GM12874 (cell line): Measurements from ENCODE around the gene PITHD1.

Experiments used
- TF ChIP-seq, protein P1 (sequence below): IDR thresholded peaks from 2 replicates; pipeline ENCODE4 v1.5.1; 2011; ENCODE audit warnings: low read depth, mild to moderate bottlenecking, control low read depth, low read length, moderate library complexity; ENCODE audit not compliant: insufficient read depth

The PITHD1 gene

DNA sequence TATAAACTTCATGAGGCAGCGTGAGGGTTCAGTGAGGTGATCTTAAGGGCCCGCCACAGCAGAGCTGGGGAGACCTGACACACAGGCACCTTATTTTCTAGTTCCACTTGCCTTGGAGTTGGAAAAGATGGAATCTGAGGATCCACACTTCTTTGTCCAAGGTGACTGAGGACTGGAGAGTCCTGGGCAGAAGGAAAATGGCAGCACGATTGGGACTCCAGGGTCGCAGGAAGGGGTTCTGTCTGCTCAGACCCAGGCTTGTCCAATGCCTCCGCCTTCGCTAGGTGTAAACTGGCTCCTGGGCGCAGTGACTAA lies 21.0 kb downstream of the PITHD1 start:
- TF ChIP-seq, protein P1, sequence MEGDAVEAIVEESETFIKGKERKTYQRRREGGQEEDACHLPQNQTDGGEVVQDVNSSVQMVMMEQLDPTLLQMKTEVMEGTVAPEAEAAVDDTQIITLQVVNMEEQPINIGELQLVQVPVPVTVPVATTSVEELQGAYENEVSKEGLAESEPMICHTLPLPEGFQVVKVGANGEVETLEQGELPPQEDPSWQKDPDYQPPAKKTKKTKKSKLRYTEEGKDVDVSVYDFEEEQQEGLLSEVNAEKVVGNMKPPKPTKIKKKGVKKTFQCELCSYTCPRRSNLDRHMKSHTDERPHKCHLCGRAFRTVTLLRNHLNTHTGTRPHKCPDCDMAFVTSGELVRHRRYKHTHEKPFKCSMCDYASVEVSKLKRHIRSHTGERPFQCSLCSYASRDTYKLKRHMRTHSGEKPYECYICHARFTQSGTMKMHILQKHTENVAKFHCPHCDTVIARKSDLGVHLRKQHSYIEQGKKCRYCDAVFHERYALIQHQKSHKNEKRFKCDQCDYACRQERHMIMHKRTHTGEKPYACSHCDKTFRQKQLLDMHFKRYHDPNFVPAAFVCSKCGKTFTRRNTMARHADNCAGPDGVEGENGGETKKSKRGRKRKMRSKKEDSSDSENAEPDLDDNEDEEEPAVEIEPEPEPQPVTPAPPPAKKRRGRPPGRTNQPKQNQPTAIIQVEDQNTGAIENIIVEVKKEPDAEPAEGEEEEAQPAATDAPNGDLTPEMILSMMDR, result no peak

DNA sequence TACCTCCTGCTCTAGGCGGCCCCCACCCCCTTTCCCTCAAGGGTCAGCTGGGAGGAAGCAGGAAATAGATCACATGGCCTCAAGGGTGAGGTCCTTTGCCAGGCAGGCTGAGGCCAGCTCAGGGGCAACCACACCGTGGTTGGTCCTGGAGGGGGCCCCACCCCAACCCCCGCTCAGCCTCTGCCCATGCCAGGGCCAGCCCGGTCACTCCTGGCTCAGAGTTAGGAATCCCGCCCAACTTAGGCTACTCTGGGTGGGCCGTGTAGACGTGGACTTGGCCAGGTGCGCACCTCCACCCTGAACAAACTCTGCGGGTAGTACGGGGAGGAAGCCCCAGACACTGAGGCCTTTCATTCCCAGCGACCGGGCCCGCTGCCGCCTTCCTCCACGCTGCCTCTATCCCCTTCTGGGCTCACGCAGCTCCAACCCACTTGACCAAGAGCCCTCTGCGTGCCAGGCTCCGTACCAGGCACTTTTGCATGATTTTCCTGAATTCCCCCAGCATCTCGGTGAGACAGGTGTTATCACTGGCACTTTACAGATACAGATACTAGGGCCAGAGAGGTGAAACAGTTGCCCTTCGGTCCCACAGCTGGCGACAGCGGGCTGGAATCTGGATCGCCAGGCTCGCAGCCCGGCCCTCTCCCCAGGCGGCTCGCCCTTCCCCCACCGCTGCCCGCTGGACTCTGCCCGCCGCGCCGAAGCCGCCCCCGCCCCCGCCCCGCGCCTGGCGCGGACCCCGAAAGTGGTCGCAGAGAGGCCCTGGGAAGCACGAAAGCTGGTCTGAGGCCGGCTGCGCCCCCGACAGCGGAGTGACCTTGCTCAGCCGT lies 21.6 kb downstream of the PITHD1 start:
- TF ChIP-seq, protein P1, result no peak

DNA sequence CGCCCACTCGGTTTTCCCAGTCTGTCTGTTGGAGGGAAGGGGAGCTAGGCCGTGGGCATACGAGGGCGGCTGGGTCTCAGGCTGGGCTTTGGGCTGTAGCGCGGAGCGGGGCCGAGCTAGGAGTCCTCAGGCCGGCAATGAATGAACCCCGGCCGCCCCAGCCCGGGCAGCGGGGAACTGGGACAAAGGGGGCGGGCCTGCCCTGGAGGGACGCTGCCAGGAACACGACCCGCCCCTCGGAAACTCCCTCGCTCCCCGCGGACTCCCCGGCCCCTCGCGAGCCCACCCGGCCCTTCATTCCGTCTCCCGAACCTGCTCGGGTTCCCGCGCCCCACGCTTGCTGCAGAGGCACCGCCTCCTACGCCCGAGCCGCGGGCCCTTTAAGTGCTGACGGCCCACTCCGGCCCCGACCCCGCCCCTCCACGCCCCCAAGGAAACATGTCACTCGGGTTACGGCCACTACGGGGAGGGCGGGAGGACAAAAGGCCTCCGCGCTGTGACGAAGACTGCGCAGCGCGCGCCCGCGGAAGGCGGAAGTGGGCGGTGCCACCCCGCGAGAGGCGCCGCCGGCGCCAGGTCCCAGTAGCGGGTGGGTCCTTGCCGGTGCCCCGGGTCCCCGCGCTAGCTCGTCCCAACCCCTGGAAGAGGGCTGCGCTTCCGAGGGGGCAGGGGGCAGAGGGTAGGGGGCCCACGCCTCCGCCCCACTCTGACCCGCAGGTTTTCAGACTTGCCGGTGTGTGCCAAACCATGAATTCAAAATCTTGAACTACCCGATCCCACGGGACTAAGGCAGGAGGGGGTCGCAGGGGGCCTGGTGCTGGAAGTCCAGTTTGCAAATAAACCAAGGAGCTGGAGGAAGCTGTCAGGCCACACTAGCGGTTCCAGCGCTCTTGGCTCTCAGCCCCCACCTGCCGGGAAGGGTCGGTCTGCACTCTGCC lies 22.5 kb downstream of the PITHD1 start, which contains the start of gene GALE:
GALE (minus strand) TSS at position 355 of the 938 bp plus-strand sequence. CDS start 1,747 bp downstream, outside the sequence.
- TF ChIP-seq, protein P1, result no peak

DNA sequence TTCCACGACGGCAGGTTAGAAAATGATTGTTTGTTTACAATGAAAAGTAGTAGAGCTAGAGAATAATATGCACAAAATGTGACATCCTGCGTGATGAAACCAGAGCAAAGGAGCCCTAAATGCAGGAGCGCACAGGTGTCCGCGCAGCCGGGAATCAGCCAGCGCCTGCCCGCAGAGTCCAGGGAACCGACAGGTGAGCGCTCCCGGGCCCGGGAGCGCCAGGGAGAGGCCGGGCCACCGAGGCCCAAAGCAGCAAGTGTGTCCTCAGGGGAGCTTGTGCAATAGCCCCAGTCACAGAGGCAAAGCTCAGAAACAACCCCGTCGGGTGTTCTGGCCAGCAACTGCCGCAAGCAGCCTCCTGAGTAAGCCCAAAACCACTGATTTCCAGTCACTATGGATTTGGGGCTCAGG lies 23.1 kb downstream of the PITHD1 start:
- TF ChIP-seq, protein P1, result no peak

DNA sequence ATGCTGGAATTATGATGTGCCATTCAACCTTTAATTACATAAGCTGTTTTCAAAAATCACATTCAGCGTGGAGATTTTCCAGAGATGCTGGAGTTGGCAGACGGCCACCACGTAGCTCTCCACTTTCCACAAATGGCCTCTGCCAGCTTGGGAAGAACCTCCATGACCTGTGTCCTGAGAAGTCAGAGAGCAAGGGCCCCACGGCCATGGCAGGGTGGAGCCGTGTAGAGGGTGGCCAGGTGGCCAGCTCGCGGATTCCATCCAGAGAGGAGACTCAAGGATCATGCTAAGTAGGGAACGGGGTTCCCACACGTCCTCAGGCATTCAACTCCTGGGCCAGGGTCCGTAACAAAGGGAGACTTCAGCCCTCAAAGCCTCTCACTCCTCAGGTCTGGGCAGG lies 23.7 kb downstream of the PITHD1 start:
- TF ChIP-seq, protein P1, result no peak

DNA sequence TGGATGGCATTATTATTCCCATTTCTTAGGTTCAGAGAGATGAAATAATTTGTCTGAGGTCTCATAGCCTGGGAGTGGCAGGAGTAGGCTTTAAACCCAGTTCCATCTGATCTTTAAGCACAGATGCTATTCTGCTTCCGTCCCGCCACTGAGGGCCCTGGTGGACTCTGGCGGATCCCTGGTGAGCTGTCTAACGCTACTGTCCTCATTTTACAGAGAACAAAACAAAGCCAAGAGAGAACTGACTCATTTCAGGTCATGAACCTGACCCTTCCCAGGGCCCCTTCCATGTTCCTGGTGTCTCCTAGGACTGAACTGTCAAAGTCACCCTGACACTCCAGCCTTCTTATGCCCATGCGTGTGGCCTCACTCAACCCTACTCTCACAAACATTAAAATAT lies 25.5 kb downstream of the PITHD1 start:
- TF ChIP-seq, protein P1, result no peak

DNA sequence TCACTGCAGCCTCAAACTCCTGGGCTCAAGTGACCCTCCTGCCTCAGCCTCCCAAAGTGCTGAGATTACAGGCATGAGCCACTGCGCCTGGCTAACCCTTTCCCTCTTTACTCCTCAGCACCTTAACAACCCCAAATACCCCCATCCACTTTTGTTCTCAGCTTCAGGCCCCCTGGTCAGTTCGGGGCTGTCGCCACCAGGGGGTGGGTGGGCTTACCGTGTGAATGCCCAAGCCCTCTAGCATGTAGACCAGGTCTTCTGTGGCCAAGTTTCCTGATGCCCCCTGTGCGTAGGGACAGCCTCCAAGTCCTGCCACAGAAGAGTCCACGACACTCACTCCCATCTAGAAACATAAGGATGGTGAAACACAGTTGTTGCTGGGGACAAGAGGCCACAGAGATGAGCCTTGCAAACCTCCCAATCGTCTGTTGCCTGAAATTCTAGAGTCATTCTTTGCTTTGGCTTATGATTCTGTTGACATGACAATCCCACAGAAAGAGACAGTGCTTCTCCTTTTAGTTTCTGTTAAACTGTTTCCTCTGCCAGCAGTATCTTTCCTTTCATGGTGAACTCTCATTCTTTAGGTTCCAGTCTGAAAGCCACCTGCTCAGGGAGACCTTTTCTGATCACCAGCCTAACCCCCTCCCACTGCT lies 26.1 kb downstream of the PITHD1 start:
- TF ChIP-seq, protein P1, result peak; percentile 2; the same call in 1 of the 2 replicates
